ENCODE data around the gene TSPYL2.

Gene TSPYL2

DNA sequence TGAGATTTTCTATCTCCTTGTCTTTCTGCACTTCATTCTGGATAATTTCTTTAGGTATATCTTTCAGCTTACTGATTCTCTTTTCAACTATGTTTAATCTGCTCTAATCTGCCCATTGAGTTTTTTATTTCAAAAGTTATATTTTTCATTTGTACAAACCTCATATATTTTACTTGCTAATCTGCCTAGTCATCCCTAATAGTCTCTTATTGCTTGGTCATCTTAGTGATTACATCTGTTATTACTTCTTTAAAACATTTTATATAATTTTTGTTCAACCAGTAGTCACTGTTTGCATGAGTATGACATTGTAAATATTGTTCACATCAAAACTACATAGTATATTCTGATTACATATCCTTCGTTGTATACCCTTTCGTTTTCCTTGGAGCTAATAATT is 44.2 kb downstream of the TSPYL2 start:
- DNase-seq = no peak

DNA sequence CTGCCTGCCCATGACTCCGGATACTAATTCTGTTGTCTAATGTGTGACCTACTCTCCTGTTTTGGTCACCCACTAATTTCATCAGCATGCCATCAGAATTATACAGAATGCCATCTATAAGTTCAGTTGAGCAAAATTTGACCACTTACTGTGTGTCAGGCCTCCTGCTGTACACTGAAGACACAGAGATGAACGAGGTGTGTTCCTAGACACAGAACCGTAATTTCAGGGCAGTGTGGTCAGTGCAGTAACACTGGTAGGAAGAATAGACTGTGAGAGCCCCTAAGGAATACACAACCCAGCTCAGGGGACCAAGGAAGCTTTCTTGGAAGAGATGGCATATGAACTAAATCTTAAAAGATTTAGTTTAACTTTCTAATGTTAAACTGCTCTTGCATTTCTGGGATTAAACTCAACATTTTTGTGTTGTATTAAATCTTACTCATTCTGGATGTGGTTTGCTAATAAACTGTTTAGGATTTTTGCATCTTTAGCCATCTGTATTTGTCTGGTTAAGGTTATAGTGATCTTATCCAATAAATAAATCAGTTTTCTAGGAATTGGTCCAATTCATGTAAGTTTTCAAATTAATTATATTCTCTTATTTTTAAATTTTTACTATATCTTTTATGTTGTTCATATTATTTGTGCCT is 46.1 kb downstream of the TSPYL2 start:
- DNase-seq = no peak

DNA sequence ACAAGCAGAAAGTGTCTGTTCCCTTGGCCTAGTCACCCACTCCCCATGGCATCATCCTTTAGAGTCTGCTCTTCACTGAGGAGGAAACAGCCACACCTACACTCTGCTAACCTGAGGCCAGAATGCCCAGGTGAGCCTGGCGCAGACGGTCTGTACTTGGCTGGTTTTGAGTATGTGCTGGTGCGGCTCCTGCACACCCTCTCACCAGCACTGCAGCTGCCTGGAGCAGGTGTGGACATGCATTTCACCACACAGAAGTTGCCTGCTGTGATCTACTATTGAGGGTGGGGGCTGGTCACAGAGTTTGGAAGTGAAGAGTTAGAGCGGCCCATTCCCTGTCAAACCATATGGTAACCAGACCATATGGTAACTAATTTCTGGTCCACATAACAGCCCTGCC is 51.2 kb downstream of the TSPYL2 start:
- no peak for DNase-seq

DNA sequence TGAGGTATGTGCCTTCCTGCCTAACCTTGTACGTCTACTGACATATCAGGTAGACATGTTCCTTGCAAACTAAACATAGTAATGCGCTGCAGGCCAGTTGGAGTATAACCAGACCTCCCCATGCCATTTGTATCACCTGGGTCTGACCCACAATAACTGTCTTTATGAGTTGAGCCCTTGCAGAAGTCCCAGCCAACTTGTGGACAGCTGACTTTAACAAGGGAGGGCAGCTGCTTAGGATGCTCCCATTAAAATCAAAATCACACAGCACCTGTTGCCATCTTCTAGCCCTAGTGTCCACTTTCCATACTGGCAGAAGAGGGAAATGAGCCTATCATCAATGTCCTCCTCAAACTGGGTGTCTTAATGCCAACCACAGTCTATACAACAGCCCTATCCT is 53.4 kb downstream of the TSPYL2 start:
- DNase-seq = no peak

Data from stimulated activated CD4-positive, alpha-beta T cell treated with anti-CD3 and anti-CD28 coated beads, Interleukin-2, amount 100 ng/mL, for 24 hours (primary cell).